Activated naive CD4-positive, alpha-beta T cell treated with anti-CD3 and anti-CD28 coated beads, Interleukin-2, amount 50 U/mL, for 24 hours (primary cell): ENCODE measurements around the gene C6orf89.

Experiments
- H3K27ac Mint-ChIP-seq: one replicate; pipeline ENCODE4 v1.8.0; 2021; ENCODE audit warnings: mild to moderate bottlenecking, mixed read lengths
- H3K27me3 Mint-ChIP-seq: one replicate; pipeline ENCODE4 v1.8.0; 2021; ENCODE audit warnings: mixed read lengths
- H3K36me3 Mint-ChIP-seq: one replicate; pipeline ENCODE4 v1.8.0; 2021; ENCODE audit warnings: mixed read lengths
- H3K4me1 Mint-ChIP-seq: one replicate; pipeline ENCODE4 v1.8.0; 2021; ENCODE audit warnings: mixed read lengths
- H3K4me3 Mint-ChIP-seq: one replicate; pipeline ENCODE4 v1.8.0; 2021; ENCODE audit warnings: mild to moderate bottlenecking, mixed read lengths
- H3K9me3 Mint-ChIP-seq: one replicate; pipeline ENCODE4 v1.8.0; 2021; ENCODE audit warnings: mixed read lengths

Gene C6orf89

GRCh38 chr6:36897609-36898008, 11.9 kb downstream of the C6orf89 start:
- Mint-ChIP-seq H3K27ac (peak overlapping the region; percentile 74), H3K4me1 (peaks cover 16% of the 10 kb centered on the region), H3K9me3 (no peaks in the 10 kb centered on the region), H3K4me3 (no peak overlapping the region), H3K36me3 (peaks cover 14% of the 10 kb centered on the region), H3K27me3 (no peaks in the 10 kb centered on the region)

GRCh38 chr6:36904114-36904513, 18.4 kb downstream of the C6orf89 start:
- Mint-ChIP-seq H3K27me3 (no peaks in the 10 kb centered on the region), H3K4me1 (peaks cover 29% of the 10 kb centered on the region), H3K9me3 (no peaks in the 10 kb centered on the region), H3K36me3 (peaks cover 30% of the 10 kb centered on the region), H3K27ac (no peak overlapping the region), H3K4me3 (no peak overlapping the region)

GRCh38 chr6:36904851-36905393, 19.2 kb downstream of the C6orf89 start:
- Mint-ChIP-seq H3K36me3 (peaks cover 28% of the 10 kb centered on the region), H3K4me3 (no peak overlapping the region), H3K27me3 (no peaks in the 10 kb centered on the region), H3K4me1 (peaks cover 25% of the 10 kb centered on the region), H3K9me3 (no peaks in the 10 kb centered on the region), H3K27ac (no peak overlapping the region)

- H3K27ac Mint-ChIP-seq = no peak overlapping the region
Observed at GRCh38 chr6:36906539-36907325, 21.0 kb downstream of the C6orf89 start.

DNA sequence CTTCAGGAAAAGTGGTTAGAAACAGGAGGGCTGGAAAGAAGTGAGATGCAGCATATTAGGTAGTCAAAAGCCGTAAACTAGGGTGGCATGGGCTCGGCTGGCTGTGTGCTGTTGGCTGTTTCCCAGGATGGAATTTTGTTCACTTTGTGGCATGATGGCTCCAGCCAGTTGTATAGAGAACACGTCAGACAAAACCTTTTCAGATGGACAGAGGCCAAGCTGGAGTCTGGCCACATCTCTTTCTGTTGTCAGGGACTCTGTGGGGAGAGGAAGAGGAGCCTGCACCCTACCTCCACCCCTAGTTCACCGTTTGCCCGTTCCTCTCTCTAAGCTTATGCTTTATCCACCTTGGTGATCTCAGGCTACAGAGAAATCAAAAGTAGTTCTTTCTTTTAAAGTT, 22.0 kb downstream of the C6orf89 start:
- no peaks in the 10 kb centered on the region for H3K27me3 Mint-ChIP-seq
- H3K27ac Mint-ChIP-seq = peak overlapping the region; percentile 63
- H3K4me1 Mint-ChIP-seq = peaks cover 38% of the 10 kb centered on the region
- no peak overlapping the region for H3K4me3 Mint-ChIP-seq
- no peaks in the 10 kb centered on the region for H3K9me3 Mint-ChIP-seq
- peaks cover 23% of the 10 kb centered on the region for H3K36me3 Mint-ChIP-seq

More at GRCh38 chr6:36906539-36907325, 21.0 kb downstream of the C6orf89 start:
- Mint-ChIP-seq H3K36me3 (peaks cover 28% of the 10 kb centered on the region), H3K27me3 (no peaks in the 10 kb centered on the region), H3K9me3 (no peaks in the 10 kb centered on the region), H3K4me3 (no peak overlapping the region), H3K4me1 (peaks cover 28% of the 10 kb centered on the region)

GRCh38 chr6:36908747-36909146, 23.0 kb downstream of the C6orf89 start:
- Mint-ChIP-seq H3K36me3 (peaks cover 22% of the 10 kb centered on the region), H3K27ac (no peak overlapping the region), H3K4me3 (no peak overlapping the region), H3K9me3 (no peaks in the 10 kb centered on the region), H3K27me3 (no peaks in the 10 kb centered on the region), H3K4me1 (peaks cover 48% of the 10 kb centered on the region)

GRCh38 chr6:36912030-36912454, 26.3 kb downstream of the C6orf89 start:
- Mint-ChIP-seq H3K27me3 (no peaks in the 10 kb centered on the region), H3K4me3 (peak overlapping the region; percentile 55), H3K27ac (peak overlapping the region; percentile 80), H3K36me3 (peaks cover 19% of the 10 kb centered on the region), H3K9me3 (no peaks in the 10 kb centered on the region), H3K4me1 (peaks cover 33% of the 10 kb centered on the region)

DNA sequence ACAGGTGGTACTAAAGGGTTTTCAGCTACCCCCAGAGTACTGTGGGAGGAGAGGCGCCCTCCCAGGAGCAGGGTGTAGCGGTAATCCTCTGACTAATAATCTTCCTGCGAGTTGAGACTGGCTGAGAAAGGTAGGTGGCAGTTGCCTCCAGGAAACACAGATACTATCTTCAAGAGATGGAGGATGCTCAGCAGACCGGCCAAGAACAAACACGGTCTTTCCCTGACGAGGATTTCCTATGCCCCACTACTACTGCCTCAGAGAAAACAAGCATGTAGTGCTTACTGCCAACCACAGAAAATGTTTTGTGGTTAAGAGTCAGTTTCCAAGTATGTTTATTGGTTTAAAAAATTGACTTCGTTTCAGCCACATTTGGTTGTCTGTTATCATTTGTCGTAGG, 26.8 kb downstream of the C6orf89 start:
- H3K9me3 Mint-ChIP-seq = no peaks in the 10 kb centered on the region
- peak overlapping the region; percentile 55 for H3K4me3 Mint-ChIP-seq
- peaks cover 19% of the 10 kb centered on the region for H3K36me3 Mint-ChIP-seq
- no peaks in the 10 kb centered on the region for H3K27me3 Mint-ChIP-seq
- peaks cover 30% of the 10 kb centered on the region for H3K4me1 Mint-ChIP-seq
- peak overlapping the region; percentile 63 for H3K27ac Mint-ChIP-seq

DNA sequence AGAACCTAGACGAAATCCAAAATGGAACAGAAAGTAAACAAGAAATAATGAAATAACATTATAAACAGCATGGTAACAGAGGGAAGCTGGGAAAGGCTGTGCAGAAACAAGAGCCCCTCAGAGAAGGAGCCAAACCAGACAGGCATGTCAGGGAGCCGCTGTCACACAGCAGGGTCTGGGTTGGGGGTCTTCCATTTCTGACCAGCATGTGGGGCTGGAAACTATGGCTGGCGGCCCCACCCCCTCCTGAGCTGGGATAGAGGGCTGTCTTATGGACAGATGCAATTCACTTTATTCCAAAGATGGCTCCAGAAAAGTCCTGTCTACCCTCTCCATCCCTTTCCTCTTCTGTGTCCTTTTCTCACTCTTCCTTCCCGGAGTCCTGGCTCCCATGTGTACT, 27.3 kb downstream of the C6orf89 start:
- no peaks in the 10 kb centered on the region for H3K9me3 Mint-ChIP-seq
- no peaks in the 10 kb centered on the region for H3K27me3 Mint-ChIP-seq
- H3K4me3 Mint-ChIP-seq = peak overlapping the region; percentile 55
- peaks cover 19% of the 10 kb centered on the region for H3K36me3 Mint-ChIP-seq
- H3K27ac Mint-ChIP-seq = peak overlapping the region; percentile 63
- peaks cover 30% of the 10 kb centered on the region for H3K4me1 Mint-ChIP-seq

DNA sequence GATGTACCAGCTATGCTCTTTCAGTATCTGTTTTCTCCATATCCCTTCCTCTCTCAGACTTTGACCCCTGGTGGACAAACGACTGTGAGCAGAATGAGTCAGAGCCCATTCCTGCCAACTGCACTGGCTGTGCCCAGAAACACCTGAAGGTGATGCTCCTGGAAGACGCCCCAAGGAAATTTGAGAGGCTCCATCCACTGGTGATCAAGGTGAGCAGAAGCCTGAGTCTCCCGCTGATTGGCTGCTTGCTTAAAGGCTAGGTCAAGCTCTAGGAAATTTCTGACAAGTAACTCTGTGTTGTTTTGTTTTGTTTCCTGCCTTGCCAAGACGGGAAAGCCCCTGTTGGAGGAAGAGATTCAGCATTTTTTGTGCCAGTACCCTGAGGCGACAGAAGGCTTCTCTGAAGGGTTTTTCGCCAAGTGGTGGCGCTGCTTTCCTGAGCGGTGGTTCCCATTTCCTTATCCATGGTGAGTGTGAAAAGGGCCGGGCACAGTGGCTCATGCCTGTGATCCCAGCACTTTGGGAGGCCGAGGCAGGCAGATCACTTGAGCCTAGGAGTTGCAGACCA, 28.6 kb downstream of the C6orf89 start:
- Mint-ChIP-seq H3K36me3 (peaks cover 16% of the 10 kb centered on the region), H3K4me1 (peaks cover 30% of the 10 kb centered on the region), H3K9me3 (no peaks in the 10 kb centered on the region), H3K4me3 (peak overlapping the region; percentile 39), H3K27ac (peak overlapping the region; percentile 51), H3K27me3 (no peaks in the 10 kb centered on the region)

GRCh38 chr6:36915599-36915998, 29.8 kb downstream of the C6orf89 start:
- no peaks in the 10 kb centered on the region for H3K27me3 Mint-ChIP-seq
- no peaks in the 10 kb centered on the region for H3K9me3 Mint-ChIP-seq
- peaks cover 30% of the 10 kb centered on the region for H3K4me1 Mint-ChIP-seq
- H3K4me3 Mint-ChIP-seq = no peak overlapping the region
- no peak overlapping the region for H3K27ac Mint-ChIP-seq
- H3K36me3 Mint-ChIP-seq = peaks cover 17% of the 10 kb centered on the region

DNA sequence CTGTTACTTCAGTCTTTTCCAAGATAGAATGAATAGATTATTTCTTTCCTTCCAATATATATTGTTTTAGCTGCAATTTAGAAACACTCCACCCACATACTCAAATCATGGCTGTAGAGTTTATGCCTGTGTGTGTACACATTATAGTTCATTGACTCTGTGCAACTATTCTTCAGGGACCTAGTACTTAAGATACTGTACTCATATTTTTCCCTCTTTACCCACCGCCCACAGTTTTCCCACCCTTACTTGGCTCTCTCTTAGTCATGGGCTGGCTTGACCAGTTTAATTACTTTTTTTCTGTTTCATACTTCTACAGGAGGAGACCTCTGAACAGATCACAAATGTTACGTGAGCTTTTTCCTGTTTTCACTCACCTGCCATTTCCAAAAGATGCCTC, 30.4 kb downstream of the C6orf89 start:
- H3K4me3 Mint-ChIP-seq = no peak overlapping the region
- H3K27ac Mint-ChIP-seq = no peak overlapping the region
- no peaks in the 10 kb centered on the region for H3K27me3 Mint-ChIP-seq
- no peaks in the 10 kb centered on the region for H3K9me3 Mint-ChIP-seq
- peaks cover 18% of the 10 kb centered on the region for H3K36me3 Mint-ChIP-seq
- H3K4me1 Mint-ChIP-seq = peaks cover 30% of the 10 kb centered on the region

- Mint-ChIP-seq H3K4me1 (peaks cover 17% of the 10 kb centered on the region), H3K27ac (no peak overlapping the region), H3K36me3 (peaks cover 20% of the 10 kb centered on the region), H3K4me3 (no peak overlapping the region), H3K9me3 (no peaks in the 10 kb centered on the region), H3K27me3 (no peaks in the 10 kb centered on the region)
Observed at GRCh38 chr6:36917541-36918193, 31.9 kb downstream of the C6orf89 start.

DNA sequence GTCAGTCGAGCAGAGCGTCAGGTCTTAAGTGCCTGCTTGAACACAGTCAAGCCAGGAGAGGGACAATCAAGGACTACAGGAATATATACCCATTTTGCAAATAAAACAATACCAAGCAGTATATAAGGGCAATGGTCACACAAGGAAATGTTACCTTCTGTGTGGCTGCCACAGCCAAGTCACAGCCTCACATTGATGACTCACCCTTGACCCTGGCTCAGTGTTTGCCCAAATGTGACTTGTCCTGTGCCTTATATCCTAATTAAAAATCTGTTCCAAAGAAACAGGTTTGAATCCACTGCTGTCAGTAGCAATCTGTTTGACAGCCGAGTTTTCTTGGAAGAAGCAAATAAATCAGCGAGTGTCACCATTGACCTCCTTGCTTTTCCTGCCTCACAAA, 34.3 kb downstream of the C6orf89 start:
- H3K36me3 Mint-ChIP-seq = peaks cover 12% of the 10 kb centered on the region
- no peaks in the 10 kb centered on the region for H3K9me3 Mint-ChIP-seq
- H3K4me1 Mint-ChIP-seq = no peaks in the 10 kb centered on the region
- H3K27ac Mint-ChIP-seq = no peak overlapping the region
- H3K4me3 Mint-ChIP-seq = no peak overlapping the region
- H3K27me3 Mint-ChIP-seq = no peaks in the 10 kb centered on the region

- Mint-ChIP-seq H3K36me3 (peaks cover 12% of the 10 kb centered on the region), H3K4me1 (no peaks in the 10 kb centered on the region)
Observed at GRCh38 chr6:36920546-36920945, 34.8 kb downstream of the C6orf89 start.

DNA sequence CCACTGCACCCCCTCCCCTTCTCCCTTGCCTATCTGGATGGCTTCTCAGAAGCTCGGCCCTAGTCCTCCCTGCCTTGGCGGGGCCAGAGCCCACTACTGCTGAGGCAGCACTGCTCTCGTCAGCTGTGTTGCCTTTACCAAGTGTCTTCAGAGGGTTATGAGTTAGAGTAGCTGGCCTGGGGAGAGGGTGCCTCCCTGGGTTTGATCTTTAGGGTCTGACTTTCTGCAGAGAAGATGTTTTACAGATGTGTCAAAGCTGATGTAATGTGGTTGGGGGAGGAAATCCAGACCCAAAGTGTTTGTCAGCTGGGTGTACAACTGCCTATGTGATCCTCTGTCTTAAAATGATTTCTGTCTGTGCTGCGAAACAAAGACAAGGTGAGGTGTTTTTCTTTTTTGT, 38.4 kb downstream of the C6orf89 start:
- H3K27ac Mint-ChIP-seq = no peak overlapping the region
- H3K9me3 Mint-ChIP-seq = no peaks in the 10 kb centered on the region
- H3K4me3 Mint-ChIP-seq = no peak overlapping the region
- peaks cover 7% of the 10 kb centered on the region for H3K36me3 Mint-ChIP-seq
- H3K4me1 Mint-ChIP-seq = no peaks in the 10 kb centered on the region
- H3K27me3 Mint-ChIP-seq = no peaks in the 10 kb centered on the region

More at GRCh38 chr6:36920546-36920945, 34.8 kb downstream of the C6orf89 start:
- no peak overlapping the region for H3K27ac Mint-ChIP-seq
- no peaks in the 10 kb centered on the region for H3K9me3 Mint-ChIP-seq
- H3K4me3 Mint-ChIP-seq = no peak overlapping the region
- H3K27me3 Mint-ChIP-seq = no peaks in the 10 kb centered on the region
